ENCODE results near the gene SLC26A4. TPM values are rescaled to one million over a fixed set of nuclear protein-coding genes. Genes with fewer than 3 reads are reported as not detected.

SLC26A4 gene
- total RNA-seq, 1 experiment from 2014 or later: 0.33 TPM

DNA sequence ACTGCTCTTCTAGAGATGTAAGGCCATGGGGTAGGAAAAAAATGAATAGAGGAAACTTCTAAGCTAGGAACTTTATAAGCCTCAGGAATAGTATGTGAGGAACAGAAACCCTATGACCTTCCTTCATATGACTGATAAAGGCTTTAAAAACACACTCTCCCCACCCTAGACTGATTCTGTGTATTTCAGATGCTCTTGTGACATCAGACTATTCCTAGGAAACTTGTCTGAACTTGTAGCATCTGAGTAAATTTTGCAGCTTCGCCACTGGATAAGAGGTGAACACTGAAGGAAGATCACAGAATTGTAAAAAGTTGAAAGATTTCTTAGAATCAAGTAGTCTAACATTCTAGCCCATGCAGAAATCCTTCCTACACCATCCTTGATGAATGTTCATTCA is 52.3 kb downstream of the SLC26A4 start:
- H3K27ac ChIP-seq (ENCODE audit: insufficient read length, low read depth, low read length): no peak overlapping the region
- H3K27me3 ChIP-seq (ENCODE audit: insufficient read depth, low read length): no peaks in the 10 kb centered on the region
- H3K23me2 ChIP-seq (ENCODE audit: insufficient read length, low read depth, low read length, poor library complexity, severe bottlenecking): no peaks in the 10 kb centered on the region
- no peak overlapping the region for H4K8ac ChIP-seq (replicated peaks; ENCODE audit: insufficient read length, low read depth, low read length)
- no peak overlapping the region for H2BK120ac ChIP-seq (ENCODE audit: low read depth, low read length, poor library complexity, severe bottlenecking)
- no peak overlapping the region for H2AK5ac ChIP-seq (ENCODE audit: insufficient read length, low read length)
- H3K79me1 ChIP-seq (ENCODE audit: insufficient read depth, low read depth, low read length, poor library complexity, severe bottlenecking): no peaks in the 10 kb centered on the region
- H3K56ac ChIP-seq (ENCODE audit: insufficient read length, low read depth, low read length): no peak overlapping the region
- H2AFZ ChIP-seq (ENCODE audit: low read length): no peak overlapping the region
- H3K4ac ChIP-seq (ENCODE audit: low read depth, low read length): no peak overlapping the region
- no peak overlapping the region for H2BK5ac ChIP-seq (ENCODE audit: insufficient read length, low read length)
- TF ChIP-seq, protein P1, sequence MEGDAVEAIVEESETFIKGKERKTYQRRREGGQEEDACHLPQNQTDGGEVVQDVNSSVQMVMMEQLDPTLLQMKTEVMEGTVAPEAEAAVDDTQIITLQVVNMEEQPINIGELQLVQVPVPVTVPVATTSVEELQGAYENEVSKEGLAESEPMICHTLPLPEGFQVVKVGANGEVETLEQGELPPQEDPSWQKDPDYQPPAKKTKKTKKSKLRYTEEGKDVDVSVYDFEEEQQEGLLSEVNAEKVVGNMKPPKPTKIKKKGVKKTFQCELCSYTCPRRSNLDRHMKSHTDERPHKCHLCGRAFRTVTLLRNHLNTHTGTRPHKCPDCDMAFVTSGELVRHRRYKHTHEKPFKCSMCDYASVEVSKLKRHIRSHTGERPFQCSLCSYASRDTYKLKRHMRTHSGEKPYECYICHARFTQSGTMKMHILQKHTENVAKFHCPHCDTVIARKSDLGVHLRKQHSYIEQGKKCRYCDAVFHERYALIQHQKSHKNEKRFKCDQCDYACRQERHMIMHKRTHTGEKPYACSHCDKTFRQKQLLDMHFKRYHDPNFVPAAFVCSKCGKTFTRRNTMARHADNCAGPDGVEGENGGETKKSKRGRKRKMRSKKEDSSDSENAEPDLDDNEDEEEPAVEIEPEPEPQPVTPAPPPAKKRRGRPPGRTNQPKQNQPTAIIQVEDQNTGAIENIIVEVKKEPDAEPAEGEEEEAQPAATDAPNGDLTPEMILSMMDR (conservative IDR thresholded peaks at IDR 0.05): no peak
- Mint-ChIP-seq H3K9me3 (no peaks in the 10 kb centered on the region), H3K27ac (no peak overlapping the region), H3K4me1 (no peaks in the 10 kb centered on the region), H3K4me3 (no peak overlapping the region), H3K27me3 (ENCODE audit: low read depth) (no peaks in the 10 kb centered on the region), H3K36me3 (ENCODE audit: insufficient read depth in 1 of 3, low read depth in 3 of 3) (no peaks in the 10 kb centered on the region)
- H2BK20ac ChIP-seq (ENCODE audit: low read depth, low read length, poor library complexity, severe bottlenecking): no peak overlapping the region
- H3K9ac ChIP-seq (ENCODE audit: extremely low read depth, insufficient read length, low read length): no peak overlapping the region
- H3K14ac ChIP-seq (ENCODE audit: insufficient read depth, low read length): no peak overlapping the region
- no peak overlapping the region for H4K91ac ChIP-seq (ENCODE audit: insufficient read length, low read depth, low read length)
- DNase-seq: no peak
- H3K18ac ChIP-seq (ENCODE audit: insufficient read length, low read depth, low read length): no peak overlapping the region
- H3K9me3 ChIP-seq (ENCODE audit: control insufficient read depth, low read depth, low read length): no peaks in the 10 kb centered on the region
- WGBS (ENCODE audit: extremely low coverage, insufficient read length, low lambda C conversion rate): no CpG with 5 or more reads among the region's 1 CpG
- H3K4me2 ChIP-seq (ENCODE audit: insufficient read depth, insufficient read length, low read length): no peak overlapping the region
- no peak overlapping the region for H2BK12ac ChIP-seq (ENCODE audit: insufficient read length, low read depth, low read length)
- H3K23ac ChIP-seq (ENCODE audit: insufficient read length, low read depth, low read length): no peak overlapping the region
- no peak overlapping the region for H3T11ph ChIP-seq (ENCODE audit: low read length)
- no peak overlapping the region for H2BK15ac ChIP-seq (ENCODE audit: low read depth, low read length)
- H3K79me2 ChIP-seq (ENCODE audit: insufficient read depth, low read length): no peaks in the 10 kb centered on the region
- H4K20me1 ChIP-seq (ENCODE audit: control insufficient read depth, insufficient read depth, insufficient read length): no peaks in the 10 kb centered on the region
- H4K5ac ChIP-seq (ENCODE audit: insufficient read length, low read depth, low read length): no peak overlapping the region
- H3K4me1 ChIP-seq (ENCODE audit: insufficient read depth, low read length): no peaks in the 10 kb centered on the region

Measured in H9 (cell line).